GM23338 (cell line): ENCODE data around the gene OR2H1. TPM values are rescaled to one million over a fixed set of nuclear protein-coding genes. Genes with fewer than 3 reads are reported as not detected.

Experiments
- ATAC-seq: fragments of 200-7000 bp; cut with Tn5 transposase; 3 replicates; pipeline ENCODE4 v1.9.1; 2020
- DNase-seq: peaks from one replicate; pipeline ENCODE4 v3.0.0-alpha.2; 2015; ENCODE audit warnings: low spot score
- H2AFZ ChIP-seq: fragments of 200-600 bp; sonication (generic); 2 replicates; pipeline ENCODE4 v1.8.0; 2016; ENCODE audit warnings: antibody characterized with exemption, mild to moderate bottlenecking, moderate library complexity
- H3F3A ChIP-seq: fragments of 200-600 bp; sonication (generic); replicated peaks from 2 replicates; pipeline ENCODE4 v1.8.0; 2017; ENCODE audit warnings: antibody characterized with exemption, mixed run types, low read depth
- H3K27ac ChIP-seq: fragments of 200-600 bp; sonication (generic); 2 replicates; pipeline ENCODE4 v1.6.1; 2016; ENCODE audit warnings: low read depth
- H3K27me3 ChIP-seq: fragments of 200-600 bp; sonication (generic); 2 replicates; pipeline ENCODE4 v1.8.0; 2016; ENCODE audit warnings: mild to moderate bottlenecking, mixed run types, moderate library complexity; ENCODE audit not compliant: insufficient read depth
- H3K36me3 ChIP-seq: fragments of 200-600 bp; sonication (generic); 2 replicates; pipeline ENCODE4 v1.8.0; 2016; ENCODE audit warnings: mild to moderate bottlenecking; ENCODE audit not compliant: insufficient read depth
- H3K4me1 ChIP-seq: fragments of 200-600 bp; sonication (generic); 2 replicates; pipeline ENCODE4 v1.8.0; 2016; ENCODE audit warnings: mild to moderate bottlenecking, moderate library complexity; ENCODE audit not compliant: insufficient read depth
- H3K4me2 ChIP-seq: fragments of 200-600 bp; sonication (generic); 2 replicates; pipeline ENCODE4 v1.7.1; 2017; ENCODE audit warnings: mixed run types
- H3K4me3 ChIP-seq: fragments of 200-600 bp; sonication (generic); 2 replicates; pipeline ENCODE4 v1.6.1; 2016; ENCODE audit warnings: mixed run types
- H3K79me2 ChIP-seq: fragments of 200-600 bp; sonication (generic); replicated peaks from 2 replicates; pipeline ENCODE4 v1.8.0; 2017; ENCODE audit warnings: mild to moderate bottlenecking; ENCODE audit not compliant: insufficient read depth
- H3K9me2 ChIP-seq: fragments of 200-600 bp; sonication (generic); 2 replicates; pipeline ENCODE4 v1.8.0; 2017; ENCODE audit not compliant: insufficient read depth
- H4K20me1 ChIP-seq: fragments of 200-600 bp; sonication (generic); replicated peaks from 2 replicates; pipeline ENCODE4 v1.8.0; 2017; ENCODE audit warnings: mild to moderate bottlenecking; ENCODE audit not compliant: insufficient read depth
- H3K27ac Mint-ChIP-seq: 2 replicates; pipeline ENCODE4 v1.8.0; 2020; ENCODE audit warnings: inconsistent platforms, mild to moderate bottlenecking, moderate library complexity, mixed read lengths
- H3K27me3 Mint-ChIP-seq: 3 replicates; pipeline ENCODE4 v1.8.0; 2022; ENCODE audit warnings: low read depth, mild to moderate bottlenecking, moderate library complexity, mixed read lengths, inconsistent platforms; ENCODE audit not compliant: insufficient read depth, poor library complexity
- H3K36me3 Mint-ChIP-seq: 3 replicates; pipeline ENCODE4 v1.8.0; 2021; ENCODE audit warnings: low read depth, mild to moderate bottlenecking, inconsistent platforms, moderate library complexity, mixed read lengths
- H3K4me1 Mint-ChIP-seq: 3 replicates; pipeline ENCODE4 v1.8.0; 2020; ENCODE audit warnings: mild to moderate bottlenecking, inconsistent platforms, mixed read lengths
- H3K4me3 Mint-ChIP-seq: 3 replicates; pipeline ENCODE4 v1.8.0; 2021; ENCODE audit warnings: moderate library complexity, mild to moderate bottlenecking, inconsistent platforms, mixed read lengths
- H3K9me3 Mint-ChIP-seq: 3 replicates; pipeline ENCODE4 v1.8.0; 2020; ENCODE audit warnings: moderate library complexity, mild to moderate bottlenecking, inconsistent platforms, mixed read lengths
- polyA plus RNA-seq: library from polyadenylated mRNA; unstranded; fragments of >200 nt; fragmentation: Nextera tagmentation; extraction: Ambion mirVana; gene quantifications from 2 replicates; pipeline ENCODE4 v1.2.1, GENCODE V29; 2016
- total RNA-seq: library from RNA; depleted of rRNA; stranded (reverse); fragments of >200 nt; shearing (Covaris generic); gene quantifications from 2 replicates; pipeline ENCODE4 v1.2.3, GENCODE V29; 2014
- TF ChIP-seq, protein P1 (sequence below): IDR thresholded peaks from one replicate; pipeline ENCODE4 v1.6.1; 2018; ENCODE audit warnings: antibody characterized with exemption; ENCODE audit not compliant: unreplicated experiment
- TF ChIP-seq, protein P2 (sequence below): fragments of 250-450 bp; sonication (Bioruptor Pico); IDR thresholded peaks from 2 replicates; pipeline ENCODE4 v1.5.0; 2020; ENCODE audit warnings: mild to moderate bottlenecking, moderate library complexity

OR2H1 gene
- total and polyA plus RNA-seq, 2 experiments from 2014 or later = not detected

DNA sequence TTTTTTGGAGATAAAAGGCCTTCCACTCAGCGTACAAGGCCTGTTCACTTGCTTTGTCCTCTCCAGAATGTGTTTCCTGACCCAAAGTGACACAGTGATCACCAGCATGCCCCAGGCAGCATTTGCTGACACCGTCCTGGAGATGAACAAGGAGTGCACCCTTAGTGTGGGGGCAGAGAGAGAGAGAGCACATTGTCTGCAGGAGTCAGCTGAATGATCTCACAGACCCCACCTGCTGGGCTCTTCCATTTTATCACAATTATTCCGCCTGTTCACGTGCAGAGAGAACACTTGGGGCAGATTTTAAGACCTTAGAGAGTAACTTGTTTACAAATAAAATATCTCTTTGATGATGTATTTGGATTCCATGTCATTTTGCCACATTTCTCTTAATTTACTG, 53.2 kb downstream of the OR2H1 start:
- H3K4me1 ChIP-seq = no peaks in the 10 kb centered on the region
- H3K27ac Mint-ChIP-seq = no peak overlapping the region
- H3K9me2 ChIP-seq = peaks cover 23% of the 10 kb centered on the region; the same call in 1 of the 2 replicates
- H3F3A ChIP-seq = no peaks in the 10 kb centered on the region
- no peak overlapping the region for H3K4me3 ChIP-seq
- no peaks in the 10 kb centered on the region; the same call in 2 of the 3 replicates for H3K9me3 Mint-ChIP-seq
- no peak overlapping the region for H3K4me3 Mint-ChIP-seq
- H2AFZ ChIP-seq = 0 out of 2 replicates have a peak overlapping the region, but pooled peaks have one; percentile 33
- no peaks in the 10 kb centered on the region; the same call in 2 of the 3 replicates for H3K36me3 Mint-ChIP-seq
- H3K36me3 ChIP-seq = no peaks in the 10 kb centered on the region
- H3K4me2 ChIP-seq = no peak overlapping the region
- DNase-seq = peak; percentile 23
- no peaks in the 10 kb centered on the region for H3K27me3 Mint-ChIP-seq
- no peaks in the 10 kb centered on the region for H3K27me3 ChIP-seq
- no peak for ATAC-seq
- peaks cover 7% of the 10 kb centered on the region for H3K4me1 Mint-ChIP-seq
- H3K27ac ChIP-seq = no peak overlapping the region
- TF ChIP-seq, protein P1, sequence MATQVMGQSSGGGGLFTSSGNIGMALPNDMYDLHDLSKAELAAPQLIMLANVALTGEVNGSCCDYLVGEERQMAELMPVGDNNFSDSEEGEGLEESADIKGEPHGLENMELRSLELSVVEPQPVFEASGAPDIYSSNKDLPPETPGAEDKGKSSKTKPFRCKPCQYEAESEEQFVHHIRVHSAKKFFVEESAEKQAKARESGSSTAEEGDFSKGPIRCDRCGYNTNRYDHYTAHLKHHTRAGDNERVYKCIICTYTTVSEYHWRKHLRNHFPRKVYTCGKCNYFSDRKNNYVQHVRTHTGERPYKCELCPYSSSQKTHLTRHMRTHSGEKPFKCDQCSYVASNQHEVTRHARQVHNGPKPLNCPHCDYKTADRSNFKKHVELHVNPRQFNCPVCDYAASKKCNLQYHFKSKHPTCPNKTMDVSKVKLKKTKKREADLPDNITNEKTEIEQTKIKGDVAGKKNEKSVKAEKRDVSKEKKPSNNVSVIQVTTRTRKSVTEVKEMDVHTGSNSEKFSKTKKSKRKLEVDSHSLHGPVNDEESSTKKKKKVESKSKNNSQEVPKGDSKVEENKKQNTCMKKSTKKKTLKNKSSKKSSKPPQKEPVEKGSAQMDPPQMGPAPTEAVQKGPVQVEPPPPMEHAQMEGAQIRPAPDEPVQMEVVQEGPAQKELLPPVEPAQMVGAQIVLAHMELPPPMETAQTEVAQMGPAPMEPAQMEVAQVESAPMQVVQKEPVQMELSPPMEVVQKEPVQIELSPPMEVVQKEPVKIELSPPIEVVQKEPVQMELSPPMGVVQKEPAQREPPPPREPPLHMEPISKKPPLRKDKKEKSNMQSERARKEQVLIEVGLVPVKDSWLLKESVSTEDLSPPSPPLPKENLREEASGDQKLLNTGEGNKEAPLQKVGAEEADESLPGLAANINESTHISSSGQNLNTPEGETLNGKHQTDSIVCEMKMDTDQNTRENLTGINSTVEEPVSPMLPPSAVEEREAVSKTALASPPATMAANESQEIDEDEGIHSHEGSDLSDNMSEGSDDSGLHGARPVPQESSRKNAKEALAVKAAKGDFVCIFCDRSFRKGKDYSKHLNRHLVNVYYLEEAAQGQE = no peak
- TF ChIP-seq, protein P2, sequence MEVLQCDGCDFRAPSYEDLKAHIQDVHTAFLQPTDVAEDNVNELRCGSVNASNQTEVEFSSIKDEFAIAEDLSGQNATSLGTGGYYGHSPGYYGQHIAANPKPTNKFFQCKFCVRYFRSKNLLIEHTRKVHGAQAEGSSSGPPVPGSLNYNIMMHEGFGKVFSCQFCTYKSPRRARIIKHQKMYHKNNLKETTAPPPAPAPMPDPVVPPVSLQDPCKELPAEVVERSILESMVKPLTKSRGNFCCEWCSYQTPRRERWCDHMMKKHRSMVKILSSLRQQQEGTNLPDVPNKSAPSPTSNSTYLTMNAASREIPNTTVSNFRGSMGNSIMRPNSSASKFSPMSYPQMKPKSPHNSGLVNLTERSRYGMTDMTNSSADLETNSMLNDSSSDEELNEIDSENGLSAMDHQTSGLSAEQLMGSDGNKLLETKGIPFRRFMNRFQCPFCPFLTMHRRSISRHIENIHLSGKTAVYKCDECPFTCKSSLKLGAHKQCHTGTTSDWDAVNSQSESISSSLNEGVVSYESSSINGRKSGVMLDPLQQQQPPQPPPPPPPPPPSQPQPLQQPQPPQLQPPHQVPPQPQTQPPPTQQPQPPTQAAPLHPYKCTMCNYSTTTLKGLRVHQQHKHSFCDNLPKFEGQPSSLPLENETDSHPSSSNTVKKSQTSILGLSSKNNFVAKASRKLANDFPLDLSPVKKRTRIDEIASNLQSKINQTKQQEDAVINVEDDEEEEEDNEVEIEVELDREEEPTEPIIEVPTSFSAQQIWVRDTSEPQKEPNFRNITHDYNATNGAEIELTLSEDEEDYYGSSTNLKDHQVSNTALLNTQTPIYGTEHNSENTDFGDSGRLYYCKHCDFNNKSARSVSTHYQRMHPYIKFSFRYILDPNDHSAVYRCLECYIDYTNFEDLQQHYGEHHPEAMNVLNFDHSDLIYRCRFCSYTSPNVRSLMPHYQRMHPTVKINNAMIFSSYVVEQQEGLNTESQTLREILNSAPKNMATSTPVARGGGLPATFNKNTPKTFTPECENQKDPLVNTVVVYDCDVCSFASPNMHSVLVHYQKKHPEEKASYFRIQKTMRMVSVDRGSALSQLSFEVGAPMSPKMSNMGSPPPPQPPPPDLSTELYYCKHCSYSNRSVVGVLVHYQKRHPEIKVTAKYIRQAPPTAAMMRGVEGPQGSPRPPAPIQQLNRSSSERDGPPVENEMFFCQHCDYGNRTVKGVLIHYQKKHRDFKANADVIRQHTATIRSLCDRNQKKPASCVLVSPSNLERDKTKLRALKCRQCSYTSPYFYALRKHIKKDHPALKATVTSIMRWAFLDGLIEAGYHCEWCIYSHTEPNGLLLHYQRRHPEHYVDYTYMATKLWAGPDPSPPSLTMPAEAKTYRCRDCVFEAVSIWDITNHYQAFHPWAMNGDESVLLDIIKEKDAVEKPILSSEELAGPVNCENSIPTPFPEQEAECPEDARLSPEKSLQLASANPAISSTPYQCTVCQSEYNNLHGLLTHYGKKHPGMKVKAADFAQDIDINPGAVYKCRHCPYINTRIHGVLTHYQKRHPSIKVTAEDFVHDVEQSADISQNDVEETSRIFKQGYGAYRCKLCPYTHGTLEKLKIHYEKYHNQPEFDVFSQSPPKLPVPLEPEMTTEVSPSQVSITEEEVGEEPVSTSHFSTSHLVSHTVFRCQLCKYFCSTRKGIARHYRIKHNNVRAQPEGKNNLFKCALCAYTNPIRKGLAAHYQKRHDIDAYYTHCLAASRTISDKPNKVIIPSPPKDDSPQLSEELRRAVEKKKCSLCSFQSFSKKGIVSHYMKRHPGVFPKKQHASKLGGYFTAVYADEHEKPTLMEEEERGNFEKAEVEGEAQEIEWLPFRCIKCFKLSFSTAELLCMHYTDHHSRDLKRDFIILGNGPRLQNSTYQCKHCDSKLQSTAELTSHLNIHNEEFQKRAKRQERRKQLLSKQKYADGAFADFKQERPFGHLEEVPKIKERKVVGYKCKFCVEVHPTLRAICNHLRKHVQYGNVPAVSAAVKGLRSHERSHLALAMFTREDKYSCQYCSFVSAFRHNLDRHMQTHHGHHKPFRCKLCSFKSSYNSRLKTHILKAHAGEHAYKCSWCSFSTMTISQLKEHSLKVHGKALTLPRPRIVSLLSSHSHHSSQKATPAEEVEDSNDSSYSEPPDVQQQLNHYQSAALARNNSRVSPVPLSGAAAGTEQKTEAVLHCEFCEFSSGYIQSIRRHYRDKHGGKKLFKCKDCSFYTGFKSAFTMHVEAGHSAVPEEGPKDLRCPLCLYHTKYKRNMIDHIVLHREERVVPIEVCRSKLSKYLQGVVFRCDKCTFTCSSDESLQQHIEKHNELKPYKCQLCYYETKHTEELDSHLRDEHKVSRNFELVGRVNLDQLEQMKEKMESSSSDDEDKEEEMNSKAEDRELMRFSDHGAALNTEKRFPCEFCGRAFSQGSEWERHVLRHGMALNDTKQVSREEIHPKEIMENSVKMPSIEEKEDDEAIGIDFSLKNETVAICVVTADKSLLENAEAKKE (CRISPR knock-in tag) = no peak
- H4K20me1 ChIP-seq = no peaks in the 10 kb centered on the region
- no peaks in the 10 kb centered on the region for H3K79me2 ChIP-seq
